OCI-LY1 (cell line): ENCODE measurements around the gene MGA.
A peak's percentile ranks its signal among the peaks of the same experiment; 100 is the strongest.

Experiments
- H2AFZ ChIP-seq: fragments of 200-600 bp; sonication (generic), shearing (Covaris generic); 2 replicates; pipeline ENCODE4 v1.6.0; 2014; ENCODE audit warnings: antibody characterized with exemption, mild to moderate bottlenecking, low read length
- H3F3A ChIP-seq: fragments of 200-600 bp; sonication (generic), shearing (Covaris generic); 2 replicates; pipeline ENCODE4 v1.6.0; 2014; ENCODE audit warnings: mild to moderate bottlenecking, antibody characterized with exemption, low read length, moderate library complexity; ENCODE audit not compliant: insufficient read depth
- H3K27ac ChIP-seq: fragments of 200-600 bp; sonication (generic); 2 replicates; pipeline ENCODE4 v1.5.1; 2014; ENCODE audit warnings: low read length, mixed run types, mild to moderate bottlenecking, low read depth; ENCODE audit not compliant: poor library complexity, severe bottlenecking
- H3K27me3 ChIP-seq: fragments of 200-600 bp; sonication (generic); 2 replicates; pipeline ENCODE4 v1.6.0; 2014; ENCODE audit warnings: antibody characterized with exemption, mild to moderate bottlenecking, low read length, moderate library complexity; ENCODE audit not compliant: insufficient read depth
- H3K36me3 ChIP-seq: fragments of 200-600 bp; sonication (generic); 2 replicates; pipeline ENCODE4 v1.6.1; 2014; ENCODE audit warnings: mild to moderate bottlenecking, antibody characterized with exemption, low read length, moderate library complexity, mixed read lengths; ENCODE audit not compliant: insufficient read depth
- H3K4me1 ChIP-seq: fragments of 200-600 bp; sonication (generic); 2 replicates; pipeline ENCODE4 v1.5.1; 2014; ENCODE audit warnings: mild to moderate bottlenecking, low read length, moderate library complexity; ENCODE audit not compliant: insufficient read depth, severe bottlenecking
- H3K4me2 ChIP-seq: fragments of 200-600 bp; sonication (generic), shearing (Covaris generic); 2 replicates; pipeline ENCODE4 v1.6.1; 2014; ENCODE audit warnings: low read length
- H3K4me3 ChIP-seq: fragments of 200-600 bp; sonication (generic); 2 replicates; pipeline ENCODE4 v1.5.1; 2014; ENCODE audit warnings: low read length, low read depth, mild to moderate bottlenecking, mixed read lengths; ENCODE audit not compliant: poor library complexity, severe bottlenecking
- H3K79me2 ChIP-seq: fragments of 200-600 bp; shearing (Covaris generic); 2 replicates; pipeline ENCODE4 v1.6.1; 2016; ENCODE audit warnings: mixed run types, low read length, mixed read lengths; ENCODE audit not compliant: insufficient read depth
- H3K9ac ChIP-seq: fragments of 200-600 bp; sonication (generic), shearing (Covaris generic); 2 replicates; pipeline ENCODE4 v1.6.1; 2014; ENCODE audit warnings: mild to moderate bottlenecking, low read length, mixed read lengths
- H3K9me2 ChIP-seq: fragments of 200-600 bp; sonication (generic), shearing (Covaris generic); 2 replicates; pipeline ENCODE4 v1.6.1; 2014; ENCODE audit warnings: low read depth, mild to moderate bottlenecking, low read length, mixed read lengths
- H3K9me3 ChIP-seq: fragments of 200-600 bp; shearing (Covaris generic); 2 replicates; pipeline ENCODE4 v1.6.1; 2014; ENCODE audit warnings: low read length, mixed read lengths
- H4K20me1 ChIP-seq: fragments of 200-600 bp; sonication (generic), shearing (Covaris generic); 2 replicates; pipeline ENCODE4 v1.6.0; 2016; ENCODE audit warnings: mild to moderate bottlenecking, low read length; ENCODE audit not compliant: insufficient read depth
- CTCF ChIP-seq: fragments of 200-600 bp; sonication (generic), shearing (Covaris generic); IDR thresholded peaks from 2 replicates; pipeline ENCODE4 v1.5.1; 2017; ENCODE audit warnings: mild to moderate bottlenecking, antibody characterized with exemption, low read length, moderate library complexity, mixed read lengths
- EZH2 ChIP-seq: fragments of 200-600 bp; sonication (generic), shearing (Covaris generic); IDR thresholded peaks from 2 replicates; pipeline ENCODE4 v1.8.0; 2017; ENCODE audit warnings: borderline replicate concordance, mixed run types, mild to moderate bottlenecking, antibody characterized with exemption, low read length, moderate library complexity, mixed read lengths

The MGA gene

GRCh38 chr15:41774062-41774881, 114.1 kb downstream of the MGA start, which contains the start of gene MAPKBP1:
MAPKBP1 (plus strand) TSS chr15:41774484; CDS start chr15:41775276, 792 bp downstream.
- Histone ChIP-seq H3K4me3 (peak within 1 kb of the TSS; percentile 77), H3K4me1 (peaks cover 54% of the 10 kb centered on the region), H3K9me3 (no peaks in the 10 kb centered on the region), H3K36me3 (no peaks in the 10 kb centered on the region), H2AFZ (no peak within 1 kb of the TSS), H3K9ac (peak within 1 kb of the TSS; percentile 73), H3K27ac (peak within 1 kb of the TSS; percentile 79), H3K4me2 (peak within 1 kb of the TSS; percentile 84), H3F3A (no peaks in the 10 kb centered on the region), H4K20me1 (no peaks in the 10 kb centered on the region), H3K79me2 (no peaks in the 10 kb centered on the region; the same call in 1 of the 2 replicates), H3K27me3 (no peaks in the 10 kb centered on the region), H3K9me2 (no peaks in the 10 kb centered on the region)
- TF ChIP-seq CTCF (peak; percentile 94), EZH2 (no peak)

- H3K9ac ChIP-seq, result peak overlapping the region; percentile 73
- peak overlapping the region; percentile 77 for H3K4me3 ChIP-seq
- TF ChIP-seq CTCF, result no peak
- no peak for TF ChIP-seq EZH2
- H3K9me2 ChIP-seq, result no peaks in the 10 kb centered on the region
- no peaks in the 10 kb centered on the region for H3F3A ChIP-seq
- H3K27me3 ChIP-seq, result no peaks in the 10 kb centered on the region
- H3K27ac ChIP-seq, result peak overlapping the region; percentile 79
- no peak overlapping the region for H2AFZ ChIP-seq
- no peaks in the 10 kb centered on the region for H3K9me3 ChIP-seq
- H3K36me3 ChIP-seq, result no peaks in the 10 kb centered on the region
- peak overlapping the region; percentile 84 for H3K4me2 ChIP-seq
- peaks cover 60% of the 10 kb centered on the region for H3K4me1 ChIP-seq
- no peaks in the 10 kb centered on the region for H4K20me1 ChIP-seq
- no peaks in the 10 kb centered on the region; the same call in 1 of the 2 replicates for H3K79me2 ChIP-seq
Observed at GRCh38 chr15:41774882-41775417, 114.7 kb downstream of the MGA start.

- Histone ChIP-seq H3K36me3 (no peaks in the 10 kb centered on the region), H3K9me3 (no peaks in the 10 kb centered on the region), H2AFZ (no peak overlapping the region), H3K79me2 (no peaks in the 10 kb centered on the region; the same call in 1 of the 2 replicates), H3K4me3 (peak overlapping the region; percentile 77), H3K9ac (peak overlapping the region; percentile 73; the same call in 1 of the 2 replicates), H4K20me1 (no peaks in the 10 kb centered on the region), H3F3A (no peaks in the 10 kb centered on the region), H3K4me1 (peaks cover 67% of the 10 kb centered on the region), H3K9me2 (no peaks in the 10 kb centered on the region), H3K4me2 (peak overlapping the region; percentile 84), H3K27ac (peak overlapping the region; percentile 79), H3K27me3 (no peaks in the 10 kb centered on the region)
- TF ChIP-seq CTCF, result no peak
- TF ChIP-seq EZH2, result no peak
Observed at GRCh38 chr15:41775651-41776050, 115.4 kb downstream of the MGA start.
